ENCODE measurements around the gene CWC27. TPM values are rescaled to one million over a fixed set of nuclear protein-coding genes. Genes with fewer than 3 reads are reported as not detected.
"Not testable (repeated sequence)": the region's sequence is repeated elsewhere in the genome, so short reads cannot be mapped to it uniquely, and the experiment has no call there.

The CWC27 gene
- polyA plus RNA-seq, 1 of the 3 experiments (the other 2 are of a cell fraction) = 6.6 TPM

DNA sequence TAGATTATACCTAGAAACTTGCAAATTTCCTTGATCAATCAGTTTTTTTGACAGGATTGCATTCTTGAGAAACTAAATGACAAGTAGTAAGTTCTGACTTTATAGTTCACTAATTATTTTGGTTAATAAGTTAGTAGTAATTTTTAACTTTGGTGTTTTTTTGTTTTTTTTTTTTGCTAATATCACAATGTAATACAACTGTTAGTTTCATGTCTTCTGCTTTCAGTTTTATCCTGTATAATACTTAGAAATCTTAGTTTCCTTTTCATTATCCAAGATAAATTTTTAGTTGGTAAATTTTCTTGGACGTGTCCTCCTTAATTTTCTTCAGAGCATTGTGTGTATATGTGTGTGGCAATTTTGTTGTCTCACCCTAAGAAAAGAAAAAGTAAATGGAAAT is 57.8 kb downstream of the CWC27 start:
- Histone ChIP-seq H3K36me3 (replicated peaks in 1 of 2; ENCODE audit: control insufficient read depth in 1 of 2, insufficient read depth in 2 of 2, low read length in 1 of 2) (peaks cover 0 to 17% of the 10 kb centered on the region in 2 experiments), H3K4me1 (ENCODE audit: control insufficient read depth in 1 of 2, insufficient read depth in 2 of 2, low read depth in 1 of 2, low read length in 1 of 2) (no peaks in the 10 kb centered on the region), H3K9me3 (no peaks in the 10 kb centered on the region; the same call in 1 of the 2 replicates), H2AFZ (ENCODE audit: low read depth) (no peak overlapping the region), H3K4me3 (ENCODE audit: low read depth in 2 of 2, low read length in 1 of 2) (no peak overlapping the region), H3K9ac (no peak overlapping the region), H3K27ac (ENCODE audit: low read depth in 2 of 2, low read length in 1 of 2) (no peak overlapping the region), H3K27me3 (ENCODE audit: insufficient read depth) (no peaks in the 10 kb centered on the region), H4K20me1 (ENCODE audit: insufficient read depth) (no peaks in the 10 kb centered on the region), H3F3A (replicated peaks; ENCODE audit: insufficient read depth) (no peaks in the 10 kb centered on the region), H3K79me2 (ENCODE audit: insufficient read depth) (no peaks in the 10 kb centered on the region), H3K9me2 (no peaks in the 10 kb centered on the region), H3K4me2 (no peak overlapping the region)
- WGBS (ENCODE audit: low lambda C conversion rate) = 100% methylated on average over 1 of the region's 1 CpG
- ChIA-PET CTCF (no interaction called here), POLR2A (no interaction called here)
- no peak for DNase-seq
- TF ChIP-seq YY1 (IDR thresholded peaks at IDR 0.05; ENCODE audit: low read depth) = no peak
- TF ChIP-seq NRF1 (IDR thresholded peaks at IDR 0.05; ENCODE audit: low read depth, low read length) = no peak
- TF ChIP-seq TEAD4 (IDR thresholded peaks at IDR 0.05; ENCODE audit: borderline replicate concordance, insufficient read depth) = no peak
- TF ChIP-seq FOXM1 (IDR thresholded peaks at IDR 0.05; ENCODE audit: low read depth) = no peak
- TF ChIP-seq EZH2phosphoT487 (IDR thresholded peaks at IDR 0.05; ENCODE audit: borderline replicate concordance, low read depth) = no peak
- TF ChIP-seq POLR2AphosphoS5 (IDR thresholded peaks at IDR 0.05; ENCODE audit: low read depth, low read length) = no peak
- TF ChIP-seq REST (IDR thresholded peaks at IDR 0.05; ENCODE audit: low read depth, low read length) = no peak

GRCh38 chr5:64827703-64828102 is 59.0 kb downstream of the CWC27 start:
- Histone ChIP-seq H3K4me2 (no peak overlapping the region), H2AFZ (ENCODE audit: low read depth) (no peak overlapping the region), H3K4me3 (ENCODE audit: low read depth in 2 of 2, low read length in 1 of 2) (no peak overlapping the region), H3K36me3 (replicated peaks in 1 of 2; ENCODE audit: control insufficient read depth in 1 of 2, insufficient read depth in 2 of 2, low read length in 1 of 2) (peaks cover 0 to 17% of the 10 kb centered on the region in 2 experiments), H4K20me1 (ENCODE audit: insufficient read depth) (no peaks in the 10 kb centered on the region), H3K4me1 (ENCODE audit: control insufficient read depth in 1 of 2, insufficient read depth in 2 of 2, low read depth in 1 of 2, low read length in 1 of 2) (no peaks in the 10 kb centered on the region), H3K9me3 (no peaks in the 10 kb centered on the region; the same call in 1 of the 2 replicates), H3F3A (replicated peaks; ENCODE audit: insufficient read depth) (no peaks in the 10 kb centered on the region), H3K27ac (ENCODE audit: low read depth in 2 of 2, low read length in 1 of 2) (no peak overlapping the region), H3K9me2 (no peaks in the 10 kb centered on the region), H3K79me2 (ENCODE audit: insufficient read depth) (no peaks in the 10 kb centered on the region), H3K9ac (no peak overlapping the region), H3K27me3 (ENCODE audit: insufficient read depth) (no peaks in the 10 kb centered on the region)
- 86% methylated on average over 4 of the region's 4 CpGs for WGBS (ENCODE audit: low lambda C conversion rate)
- no peak for DNase-seq
- ChIA-PET POLR2A (no interaction called here), CTCF (interaction anchor here (0.7 kb wide), 1 partner anchor 12 kb away, joined by 4 read pairs; no protein-coding TSS in a partner anchor)
- no peak for TF ChIP-seq SMC3 (IDR thresholded peaks at IDR 0.05; ENCODE audit: low read depth, low read length)
- TF ChIP-seq, protein P1, sequence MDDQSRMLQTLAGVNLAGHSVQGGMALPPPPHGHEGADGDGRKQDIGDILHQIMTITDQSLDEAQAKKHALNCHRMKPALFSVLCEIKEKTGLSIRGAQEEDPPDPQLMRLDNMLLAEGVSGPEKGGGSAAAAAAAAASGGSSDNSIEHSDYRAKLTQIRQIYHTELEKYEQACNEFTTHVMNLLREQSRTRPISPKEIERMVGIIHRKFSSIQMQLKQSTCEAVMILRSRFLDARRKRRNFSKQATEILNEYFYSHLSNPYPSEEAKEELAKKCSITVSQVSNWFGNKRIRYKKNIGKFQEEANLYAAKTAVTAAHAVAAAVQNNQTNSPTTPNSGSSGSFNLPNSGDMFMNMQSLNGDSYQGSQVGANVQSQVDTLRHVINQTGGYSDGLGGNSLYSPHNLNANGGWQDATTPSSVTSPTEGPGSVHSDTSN (IDR thresholded peaks at IDR 0.05) = no peak

- DNase-seq; H3K9me3 ChIP-seq; H2AFZ ChIP-seq (ENCODE audit: low read depth); H3K4me3 ChIP-seq (ENCODE audit: low read depth in 2 of 2, low read length in 1 of 2); H3K27me3 ChIP-seq (ENCODE audit: insufficient read depth); H3K4me2 ChIP-seq; H3K27ac ChIP-seq (ENCODE audit: low read depth in 2 of 2, low read length in 1 of 2); POLR2A ChIA-PET; H4K20me1 ChIP-seq (ENCODE audit: insufficient read depth); H3K79me2 ChIP-seq (ENCODE audit: insufficient read depth); H3K4me1 ChIP-seq (ENCODE audit: control insufficient read depth in 1 of 2, insufficient read depth in 2 of 2, low read depth in 1 of 2, low read length in 1 of 2); H3K9ac ChIP-seq; H3K9me2 ChIP-seq; CTCF ChIA-PET; H3F3A ChIP-seq (replicated peaks; ENCODE audit: insufficient read depth): not testable (repeated sequence)
- H3K36me3 ChIP-seq (replicated peaks in 1 of 2; ENCODE audit: control insufficient read depth in 1 of 2, insufficient read depth in 2 of 2, low read length in 1 of 2) = peaks cover 0 to 17% of the 10 kb centered on the region in 2 experiments
Measured at GRCh38 chr5:64830650-64831049, 61.9 kb downstream of the CWC27 start.

Data from SK-N-SH (cell line).